Hematopoietic multipotent progenitor cell treated with erythropoietin and hydrocortisone succinate and interleukin-3 and kit ligand, for 15 days (in vitro differentiated cells): ENCODE measurements around the gene ENPEP.

Experiments used
- DNase-seq: peaks from one replicate; pipeline ENCODE4 v3.0.0-alpha.2; 2015; ENCODE audit warnings: low spot score

The ENPEP gene

GRCh38 chr4:110602061-110602460 lies 126.1 kb downstream of the ENPEP start:
- DNase-seq = no peak

GRCh38 chr4:110605077-110605476 lies 129.1 kb downstream of the ENPEP start:
- DNase-seq = no peak

DNA sequence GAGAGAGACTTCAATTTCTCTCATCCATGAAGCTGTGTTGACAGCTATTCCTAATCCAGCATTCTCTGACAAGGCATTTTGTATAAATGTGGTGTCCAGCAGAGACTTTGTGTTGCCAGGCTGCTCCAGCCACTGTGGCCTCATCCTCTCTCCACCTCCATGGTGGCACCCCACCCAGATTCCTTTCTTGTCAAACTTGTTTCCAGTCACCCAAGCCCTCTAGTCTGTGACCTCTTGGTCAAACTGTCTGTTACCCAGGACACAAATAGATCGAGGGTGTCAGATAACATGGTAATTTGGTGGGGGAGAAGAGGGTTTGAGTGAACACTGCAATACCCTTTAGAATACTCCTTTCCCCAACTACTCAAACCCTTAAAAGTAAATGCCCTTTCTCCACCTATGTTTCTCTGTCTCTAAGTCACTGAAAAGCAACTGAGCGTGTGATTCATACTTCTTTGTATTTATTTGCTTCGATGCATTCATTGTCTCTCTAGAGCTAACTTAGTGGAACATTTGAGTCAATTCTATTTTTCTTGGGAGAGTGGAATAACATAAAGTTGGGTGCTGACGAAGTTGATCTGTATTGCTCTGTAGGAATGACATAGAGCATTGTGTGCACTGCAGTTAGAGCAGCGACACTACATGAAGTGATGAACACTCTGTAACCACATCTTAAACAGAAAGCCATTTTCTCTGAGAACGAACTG lies 133.2 kb downstream of the ENPEP start:
- no peak for DNase-seq

DNA sequence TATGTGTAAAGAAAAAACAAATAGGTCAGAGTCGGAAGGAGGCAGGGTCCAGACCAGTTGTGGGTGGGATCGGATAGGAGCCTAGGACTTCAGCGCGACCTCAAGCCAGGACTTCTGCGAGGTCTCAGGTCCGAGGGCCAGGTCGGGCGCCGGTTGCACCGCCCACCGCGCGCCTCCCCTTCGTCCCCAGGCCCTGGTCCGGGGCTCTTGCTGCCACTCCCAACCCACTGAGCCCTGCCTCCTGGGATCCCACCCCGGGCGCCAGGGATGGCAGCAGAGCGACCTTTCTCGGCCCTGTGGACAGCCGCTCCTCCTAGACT lies 134.6 kb downstream of the ENPEP start:
- no peak for DNase-seq

- no peak for DNase-seq
These were observed 135.2 kb downstream of the ENPEP start for GRCh38 chr4:110610940-110611831.

GRCh38 chr4:110611968-110612447 lies 136.1 kb downstream of the ENPEP start:
- DNase-seq = no peak

DNA sequence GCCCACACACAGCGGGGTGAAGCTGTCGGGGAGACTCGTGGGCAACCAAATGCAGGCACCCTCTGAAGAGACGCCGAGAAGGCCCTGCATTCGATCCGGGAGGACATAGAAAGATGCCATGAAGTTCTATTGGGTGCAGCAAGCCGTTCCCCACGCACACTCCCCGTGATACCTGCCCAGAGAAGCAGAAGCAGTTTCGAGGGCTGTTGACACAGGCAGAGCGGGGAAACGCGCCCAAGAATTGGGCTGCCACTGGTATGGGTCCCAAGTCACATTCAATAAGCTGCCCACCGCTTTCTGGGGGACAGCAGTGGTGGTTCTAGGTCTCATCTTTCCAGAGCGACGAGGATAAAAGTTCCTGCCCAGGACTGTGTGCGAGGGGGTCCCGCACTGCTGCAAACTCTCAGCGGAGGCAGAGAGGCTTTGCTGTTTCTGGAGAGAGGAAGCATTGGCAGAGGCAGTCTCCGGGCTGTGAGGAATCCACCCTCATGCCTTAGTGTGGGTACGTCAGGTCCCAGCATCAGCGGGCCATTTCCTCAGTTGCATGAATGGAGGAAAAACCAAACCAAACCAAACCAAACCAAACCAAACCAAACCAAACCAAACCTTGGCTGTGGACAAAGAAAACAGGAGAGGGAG lies 136.8 kb downstream of the ENPEP start:
- DNase-seq = no peak

DNA sequence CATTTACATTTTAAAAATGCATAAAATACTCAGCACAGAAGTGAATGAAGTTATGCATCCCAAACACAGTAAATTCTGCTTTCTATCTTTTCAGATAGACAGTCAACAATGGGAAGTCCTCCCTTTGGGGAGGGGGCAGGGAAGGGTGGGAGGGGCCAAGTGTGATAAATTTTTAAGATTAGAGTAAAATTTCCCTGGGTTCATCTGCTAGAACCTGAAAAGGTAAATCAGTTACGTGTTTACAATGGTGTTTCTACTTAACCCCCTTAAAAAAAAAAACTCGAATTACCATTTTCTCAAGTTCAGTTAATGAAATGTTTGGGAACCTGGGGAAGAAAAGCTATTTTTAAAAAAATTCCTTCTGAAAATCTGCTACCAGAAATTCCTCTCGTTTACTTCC lies 137.8 kb downstream of the ENPEP start:
- DNase-seq = no peak

DNA sequence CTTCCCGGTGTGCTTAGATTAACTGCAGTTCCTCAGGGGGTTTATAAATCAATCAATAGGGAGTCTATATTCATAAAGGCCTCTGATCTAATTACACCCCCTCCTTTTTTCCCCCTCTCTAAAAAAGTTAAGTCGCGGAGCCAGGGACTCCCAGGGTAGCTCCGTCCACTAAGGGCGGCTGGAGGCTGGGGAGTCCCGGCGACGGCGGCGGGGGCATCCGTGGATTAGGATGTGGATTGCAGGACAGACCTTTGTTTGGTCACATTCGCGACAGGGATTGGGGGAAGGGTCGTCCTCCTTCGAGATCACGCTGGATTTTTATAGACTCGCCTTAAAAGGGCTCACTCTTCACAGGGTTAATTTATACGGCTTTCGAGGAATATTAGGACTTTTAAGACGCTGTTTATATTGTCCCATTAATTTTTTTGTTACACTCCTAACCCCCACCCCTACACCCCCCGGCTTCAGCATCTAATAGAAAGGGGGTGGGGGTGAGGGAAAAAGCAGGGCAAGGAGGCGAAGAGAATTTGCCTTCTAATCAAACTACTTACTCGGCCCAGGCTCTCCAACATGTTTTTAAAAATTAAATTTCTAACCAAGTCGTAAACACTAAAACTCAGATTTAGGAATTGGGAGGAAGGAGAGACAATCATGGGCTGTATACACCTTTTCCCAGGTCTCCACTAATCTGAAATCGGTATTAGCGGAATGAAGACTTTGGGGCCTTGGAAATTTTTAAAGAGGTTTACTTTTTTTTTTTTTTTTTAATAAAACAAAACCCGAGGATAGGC lies 138.4 kb downstream of the ENPEP start:
- DNase-seq = no peak
